Activated B cell treated with CpG ODN at 0.5 μM for 24 hours (primary cell): ENCODE results near the gene SEC63. TPM values are rescaled to one million over a fixed set of nuclear protein-coding genes. Genes with fewer than 3 reads are reported as not detected.
A peak's percentile ranks its signal among the peaks of the same experiment; 100 is the strongest.

Source experiments
- ATAC-seq: fragments of 200-7000 bp; cut with Tn5 transposase; one replicate; pipeline ENCODE4 v1.10.0; 2021; ENCODE audit warnings: low read depth, mild to moderate bottlenecking, moderate library complexity
- CTCF ChIA-PET: fragments of 350-600 bp; sonication (Branson Sonifier 250); formaldehyde crosslinking; loops from one replicate; lab custom pipeline; 2021; ENCODE audit warnings: antibody characterized with exemption; lab: Charles Lee
- POLR2A ChIA-PET: fragments of 350-600 bp; sonication (Branson Sonifier 250); formaldehyde crosslinking; loops from one replicate; lab custom pipeline; 2021; ENCODE audit warnings: antibody characterized with exemption; lab: Charles Lee
- DNase-seq: peaks from one replicate; pipeline ENCODE4 v3.0.0; 2022
- H3K27ac Mint-ChIP-seq: one replicate; pipeline ENCODE4 v1.8.0; 2020; ENCODE audit warnings: mixed read lengths
- H3K27me3 Mint-ChIP-seq: one replicate; pipeline ENCODE4 v1.8.0; 2021; ENCODE audit warnings: mixed read lengths
- H3K36me3 Mint-ChIP-seq: one replicate; pipeline ENCODE4 v1.8.0; 2021; ENCODE audit warnings: low read depth, mixed read lengths
- H3K4me1 Mint-ChIP-seq: one replicate; pipeline ENCODE4 v1.8.0; 2021; ENCODE audit warnings: mixed read lengths
- H3K4me3 Mint-ChIP-seq: one replicate; pipeline ENCODE4 v1.8.0; 2020; ENCODE audit warnings: mild to moderate bottlenecking, mixed read lengths
- H3K9me3 Mint-ChIP-seq: one replicate; pipeline ENCODE4 v1.8.0; 2020; ENCODE audit warnings: mixed read lengths
- CTCF ChIP-seq: fragments of 200-600 bp; IDR thresholded peaks from one replicate; pipeline ENCODE4 v1.8.0; 2022; ENCODE audit warnings: antibody characterized with exemption, mild to moderate bottlenecking
- intact Hi-C: fragments of 100-400 bp; cut with micrococcal nuclease; formaldehyde crosslinking; loops from one replicate; pipeline ENCODE4 v1.15.1; 2024
- total RNA-seq: library from RNA; stranded (reverse); gene quantifications from 2 replicates; pipeline ENCODE4 v1.2.3, GENCODE V29; 2022

Gene SEC63
- total RNA-seq, 1 donor from 2014 or later = 64.4 TPM

GRCh38 chr6:107830060-107830459, 127.9 kb downstream of the SEC63 start:
- DNase-seq (no peak), ATAC-seq (no peak)
- Mint-ChIP-seq H3K36me3 (no peaks in the 10 kb centered on the region), H3K27ac (no peak overlapping the region), H3K9me3 (no peaks in the 10 kb centered on the region), H3K27me3 (no peaks in the 10 kb centered on the region), H3K4me3 (no peak overlapping the region), H3K4me1 (peaks cover 1% of the 10 kb centered on the region)
- TF ChIP-seq CTCF = no peak
- intact Hi-C loops = no loop called here
- ChIA-PET CTCF (no interaction called here), POLR2A (no interaction called here)

DNA sequence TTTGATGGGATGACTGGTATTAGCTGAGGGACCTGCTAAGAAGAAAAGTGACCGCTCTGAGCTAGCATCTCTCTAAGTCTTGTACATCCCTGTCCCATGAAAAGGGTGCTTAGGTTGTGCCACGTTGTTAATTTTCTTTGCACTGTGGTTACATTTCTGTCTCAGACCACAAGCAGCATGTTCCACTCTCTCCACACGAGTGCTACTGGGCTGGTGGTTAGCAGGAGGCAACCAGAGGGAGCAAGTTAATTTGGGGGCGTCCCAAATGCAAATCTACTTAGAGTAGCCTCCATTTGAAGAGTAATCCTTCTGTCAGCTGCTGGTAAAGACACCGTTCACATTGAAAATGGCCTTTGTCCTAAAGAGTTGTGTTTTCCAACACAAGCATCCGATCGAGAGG, 130.5 kb downstream of the SEC63 start:
- POLR2A ChIA-PET = interaction anchor here (0.8 kb wide), 1 partner anchor 68 kb away, joined by 3 read pairs; no protein-coding TSS in a partner anchor
- TF ChIP-seq CTCF = no peak
- H3K27me3 Mint-ChIP-seq = no peaks in the 10 kb centered on the region

GRCh38 chr6:107823047-107823557, 134.9 kb downstream of the SEC63 start:
- DNase-seq (no peak), ATAC-seq (peak; percentile 12)
- Mint-ChIP-seq H3K4me1 (peaks cover 68% of the 10 kb centered on the region), H3K4me3 (peak overlapping the region; percentile 86), H3K36me3 (peaks cover 2% of the 10 kb centered on the region), H3K9me3 (no peaks in the 10 kb centered on the region), H3K27ac (peak overlapping the region; percentile 94), H3K27me3 (no peaks in the 10 kb centered on the region)
- no peak for TF ChIP-seq CTCF
- CTCF ChIA-PET = interaction anchor here (1.9 kb wide), 1 partner anchor 25 kb away, joined by 11 read pairs; no protein-coding TSS in a partner anchor
- intact Hi-C loops = loop anchor here (5.0 to 10.0 kb wide), 9 partner anchors 81 to 1661 kb away; partner anchors contain the start of genes MTRES1, PDSS2 and SEC63
- POLR2A ChIA-PET = interaction anchor here (0.6 to 1.4 kb wide), 10 partner anchors 9 to 1593 kb away, joined by 3 to 5 read pairs (median 3); partner anchors contain the start of gene PDSS2

More for the DNA sequence above, 130.5 kb downstream of the SEC63 start:
- CTCF ChIA-PET = interaction anchor here (0.9 to 1.9 kb wide), 2 partner anchors 21 to 40 kb away, joined by 3 to 7 read pairs; no protein-coding TSS in a partner anchor
- ATAC-seq (no peak), DNase-seq (no peak)
- Mint-ChIP-seq H3K27ac (no peak overlapping the region), H3K4me3 (no peak overlapping the region), H3K36me3 (peaks cover 2% of the 10 kb centered on the region), H3K9me3 (no peaks in the 10 kb centered on the region), H3K4me1 (peaks cover 27% of the 10 kb centered on the region)
- intact Hi-C loops = loop anchor here (10.0 kb wide), 2 partner anchors 803 to 1303 kb away; partner anchors contain the start of gene MTRES1

DNA sequence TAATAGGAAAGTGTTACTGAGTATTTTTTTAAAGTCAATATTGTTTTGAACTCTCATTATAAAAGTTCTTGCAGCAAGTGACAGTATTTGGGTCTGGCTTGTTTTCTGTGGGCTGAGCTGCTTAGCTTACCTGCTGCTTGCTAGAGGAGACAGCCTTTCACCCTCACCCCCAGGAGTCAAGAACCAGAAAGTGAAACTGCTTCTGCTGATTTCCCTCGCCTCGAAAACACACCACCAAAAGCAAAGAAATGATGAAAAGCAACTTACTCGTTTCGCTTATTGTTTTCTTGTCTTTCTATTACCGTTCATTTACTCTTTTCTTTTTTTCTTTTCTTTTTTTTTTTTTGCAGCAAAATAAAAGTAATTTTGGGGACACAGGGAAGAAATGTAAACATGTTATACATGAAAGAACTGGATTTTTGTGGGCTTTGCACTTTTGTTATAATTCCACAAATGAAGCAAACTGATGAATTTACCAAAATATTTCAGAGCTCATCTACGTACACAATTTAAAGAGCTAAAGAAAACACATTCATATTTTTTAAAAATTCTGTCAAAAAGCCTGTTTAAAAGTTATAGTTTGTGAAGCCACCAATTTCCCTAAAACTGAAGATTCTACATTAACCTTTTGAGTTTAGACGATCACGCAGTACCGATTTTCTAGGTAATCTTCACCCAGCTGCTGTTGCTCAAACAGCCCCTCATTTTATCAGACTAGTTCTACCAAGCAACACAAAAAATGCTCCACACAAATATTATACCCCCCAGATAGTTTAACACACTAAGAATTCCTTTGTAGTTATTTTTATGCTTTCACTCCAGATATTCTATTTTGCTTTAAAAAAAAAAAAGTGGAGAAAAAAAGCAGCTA, 135.6 kb downstream of the SEC63 start:
- H3K27me3 Mint-ChIP-seq = no peaks in the 10 kb centered on the region
- intact Hi-C loops = loop anchor here (1.0 to 10.0 kb wide), 10 partner anchors 26 to 1660 kb away; partner anchors contain the start of genes MTRES1, PDSS2 and SEC63
- no peaks in the 10 kb centered on the region for H3K9me3 Mint-ChIP-seq
- ChIA-PET POLR2A (interaction anchor here (0.6 to 1.4 kb wide), 8 partner anchors 8 to 494 kb away, joined by 3 to 4 read pairs (median 3); partner anchors contain the start of gene PDSS2), CTCF (interaction anchor here (0.5 to 1.9 kb wide), 2 partner anchors 26 to 62 kb away, joined by 3 to 11 read pairs; no protein-coding TSS in a partner anchor)
- H3K27ac Mint-ChIP-seq = peak overlapping the region; percentile 94
- peaks cover 4% of the 10 kb centered on the region for H3K36me3 Mint-ChIP-seq
- DNase-seq (no peak), ATAC-seq (no peak)
- H3K4me3 Mint-ChIP-seq = peak overlapping the region; percentile 86
- no peak for TF ChIP-seq CTCF
- H3K4me1 Mint-ChIP-seq = peaks cover 74% of the 10 kb centered on the region
